ENCODE data around the gene MRAP2. TPM values are rescaled to one million over a fixed set of nuclear protein-coding genes. Genes with fewer than 3 reads are reported as not detected.
"Not testable (repeated sequence)": the region's sequence is repeated elsewhere in the genome, so short reads cannot be mapped to it uniquely, and the experiment has no call there.

MRAP2 gene
- total RNA-seq, 1 donor, result 5.8 TPM

DNA sequence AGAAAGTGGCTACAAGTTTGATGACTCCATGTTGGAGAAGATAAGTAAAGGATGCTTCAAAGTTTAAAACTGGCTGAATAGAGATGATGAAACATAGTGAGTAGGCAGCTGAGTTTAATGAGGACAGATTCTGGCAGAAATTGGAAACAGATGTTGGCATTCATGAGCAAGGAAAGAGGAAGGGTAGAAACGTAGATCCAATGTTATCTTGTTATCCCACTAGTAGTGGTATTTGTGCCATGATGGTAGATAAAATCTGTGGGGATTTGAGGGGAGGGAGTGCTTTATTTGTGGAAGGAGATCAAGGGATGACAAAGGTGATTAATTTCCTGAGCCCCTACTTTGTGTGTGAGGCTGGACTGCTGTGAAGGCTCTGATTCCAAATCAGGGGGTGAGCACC lies 69.5 kb downstream of the MRAP2 start:
- no peak overlapping the region for H3K4me3 ChIP-seq (ENCODE audit: low read depth, low read length)
- DNase-seq (ENCODE audit: low read depth), result peak; percentile 81
- TF ChIP-seq, protein P1, sequence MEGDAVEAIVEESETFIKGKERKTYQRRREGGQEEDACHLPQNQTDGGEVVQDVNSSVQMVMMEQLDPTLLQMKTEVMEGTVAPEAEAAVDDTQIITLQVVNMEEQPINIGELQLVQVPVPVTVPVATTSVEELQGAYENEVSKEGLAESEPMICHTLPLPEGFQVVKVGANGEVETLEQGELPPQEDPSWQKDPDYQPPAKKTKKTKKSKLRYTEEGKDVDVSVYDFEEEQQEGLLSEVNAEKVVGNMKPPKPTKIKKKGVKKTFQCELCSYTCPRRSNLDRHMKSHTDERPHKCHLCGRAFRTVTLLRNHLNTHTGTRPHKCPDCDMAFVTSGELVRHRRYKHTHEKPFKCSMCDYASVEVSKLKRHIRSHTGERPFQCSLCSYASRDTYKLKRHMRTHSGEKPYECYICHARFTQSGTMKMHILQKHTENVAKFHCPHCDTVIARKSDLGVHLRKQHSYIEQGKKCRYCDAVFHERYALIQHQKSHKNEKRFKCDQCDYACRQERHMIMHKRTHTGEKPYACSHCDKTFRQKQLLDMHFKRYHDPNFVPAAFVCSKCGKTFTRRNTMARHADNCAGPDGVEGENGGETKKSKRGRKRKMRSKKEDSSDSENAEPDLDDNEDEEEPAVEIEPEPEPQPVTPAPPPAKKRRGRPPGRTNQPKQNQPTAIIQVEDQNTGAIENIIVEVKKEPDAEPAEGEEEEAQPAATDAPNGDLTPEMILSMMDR (IDR thresholded peaks at IDR 0.05; ENCODE audit: insufficient read depth, low read length), result no peak

DNA sequence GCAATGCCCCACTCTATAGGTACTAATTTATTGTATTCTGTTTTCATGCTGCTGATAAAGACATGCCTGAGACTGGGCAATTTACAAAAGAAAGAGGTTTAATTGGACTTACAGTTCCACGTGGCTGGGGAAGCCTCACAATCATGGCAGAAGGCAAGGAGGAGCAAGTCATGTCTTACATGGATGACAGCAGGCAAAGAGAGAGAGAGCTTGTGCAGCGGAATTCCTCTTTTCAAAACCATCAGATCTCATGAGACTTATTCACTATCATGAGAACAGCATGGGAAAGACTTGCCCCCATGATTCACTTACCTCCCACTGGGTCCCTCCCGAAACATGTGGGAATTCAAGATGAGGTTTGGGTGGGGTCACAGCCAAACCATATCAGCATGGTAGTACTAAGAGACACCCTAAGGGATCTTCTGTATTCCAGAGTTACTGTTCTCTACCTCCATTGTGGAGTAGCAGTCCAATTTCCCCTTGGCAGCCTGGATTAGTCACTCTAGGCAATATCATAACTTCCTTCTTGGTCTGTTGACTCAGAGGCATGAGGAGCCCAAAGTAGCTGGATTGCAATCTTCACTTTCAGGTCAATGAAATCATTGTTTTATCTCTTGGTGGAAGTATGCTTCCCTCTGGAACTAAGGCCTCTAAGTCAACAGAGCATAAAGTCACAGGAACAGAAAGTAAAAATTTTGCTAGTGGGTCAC lies 71.8 kb downstream of the MRAP2 start:
- DNase-seq (ENCODE audit: low read depth), result peak; percentile 65

DNA sequence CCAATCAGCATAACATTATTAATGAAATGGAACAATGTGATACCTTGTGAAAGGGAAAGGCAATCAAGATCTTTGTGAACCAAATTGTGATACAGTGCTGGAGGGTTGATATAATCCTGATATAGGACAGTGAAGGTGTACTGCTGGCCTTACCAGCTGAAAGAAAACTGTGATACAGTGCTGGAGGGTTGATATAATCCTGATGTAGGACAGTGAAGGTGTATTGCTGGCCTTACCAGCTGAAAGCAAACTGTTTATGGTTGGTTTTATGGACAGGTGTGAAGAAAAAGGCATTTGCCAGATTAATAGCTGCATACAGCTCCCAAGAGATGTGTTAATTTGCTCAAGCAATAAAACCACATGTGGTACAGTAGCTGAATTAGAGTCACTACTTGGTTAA lies 73.9 kb downstream of the MRAP2 start:
- TF ChIP-seq, protein P1 (IDR thresholded peaks at IDR 0.05; ENCODE audit: insufficient read depth, low read length), result no peak
- no peak for DNase-seq (ENCODE audit: low read depth)
- no peak overlapping the region for H3K4me3 ChIP-seq (ENCODE audit: low read depth, low read length)

More for the DNA sequence above, 71.8 kb downstream of the MRAP2 start:
- not testable (repeated sequence) for H3K4me3 ChIP-seq (ENCODE audit: low read depth, low read length)

DNA sequence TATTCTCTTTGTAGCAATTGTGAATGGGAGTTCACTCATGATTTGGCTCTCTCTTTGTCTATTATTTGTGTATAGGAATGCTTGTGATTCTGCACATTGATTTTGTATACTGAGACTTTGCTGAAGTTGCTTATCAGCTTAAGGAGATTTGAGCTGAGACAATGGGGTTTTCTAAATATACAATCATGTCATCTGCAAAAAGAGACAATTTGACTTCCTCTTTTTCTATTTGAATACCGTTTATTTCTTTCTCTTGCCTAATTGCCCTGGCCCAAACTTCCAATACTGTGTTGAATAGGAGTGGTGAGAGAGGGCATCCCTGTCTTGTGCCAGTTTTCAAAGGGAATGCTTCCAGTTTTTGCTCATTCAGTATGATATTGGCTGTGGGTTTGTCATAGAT lies 77.8 kb downstream of the MRAP2 start:
- DNase-seq (ENCODE audit: low read depth), result not testable (repeated sequence)

DNA sequence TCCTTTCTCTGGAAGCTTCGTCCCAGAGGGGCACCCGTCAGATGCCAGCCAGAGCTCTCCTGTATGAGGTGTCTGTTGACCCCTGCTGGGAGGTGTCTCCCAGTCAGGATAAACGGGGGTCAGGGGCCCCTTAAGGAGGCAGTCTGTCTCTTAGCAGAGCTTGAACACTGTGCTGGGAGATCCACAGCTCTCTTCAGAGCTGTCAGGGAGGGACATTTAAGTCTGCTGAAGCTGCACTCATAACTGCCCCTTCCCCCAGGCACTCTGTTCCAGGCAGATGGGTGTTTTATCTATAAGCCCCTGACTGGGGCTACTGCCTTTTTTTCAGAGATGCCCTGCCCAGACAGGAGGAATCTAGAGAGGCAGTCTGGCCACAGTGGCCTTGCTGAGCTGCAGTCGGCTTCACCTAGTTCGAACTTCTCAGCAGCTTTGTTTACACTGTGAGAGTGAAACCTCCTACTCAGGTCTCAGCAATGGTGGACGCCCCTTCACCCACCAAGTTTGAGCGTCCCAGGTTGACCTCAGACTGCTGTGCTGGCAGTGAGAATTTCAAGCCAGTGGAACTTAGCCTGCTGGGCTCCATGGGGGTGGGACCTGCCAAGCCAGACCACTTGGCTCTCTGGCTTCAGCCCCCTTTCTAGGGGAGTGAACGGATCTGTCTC lies 81.5 kb downstream of the MRAP2 start:
- not testable (repeated sequence) for DNase-seq (ENCODE audit: low read depth)

More for the DNA sequence above, 77.8 kb downstream of the MRAP2 start:
- not testable (repeated sequence) for H3K4me3 ChIP-seq (ENCODE audit: low read depth, low read length)

DNA sequence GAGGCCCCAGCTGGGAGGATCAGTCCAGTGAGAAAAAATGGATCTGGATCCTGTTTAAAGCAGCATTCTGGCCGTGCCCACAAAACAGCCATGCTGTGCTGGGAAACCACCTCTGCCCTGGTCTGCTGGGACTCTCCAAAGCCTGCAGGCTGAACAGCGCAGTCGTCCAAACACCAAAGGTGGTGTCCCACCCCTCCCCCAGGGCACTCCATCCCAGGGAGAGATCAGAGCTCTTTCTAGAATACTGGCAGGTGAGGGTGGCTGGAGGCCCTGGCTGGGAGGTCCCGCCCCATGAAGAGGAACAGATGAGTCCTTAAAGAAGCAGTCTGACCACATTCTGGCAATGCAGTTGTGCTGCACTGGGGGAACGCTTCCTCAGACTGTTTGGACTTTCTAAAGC lies 84.6 kb downstream of the MRAP2 start:
- TF ChIP-seq, protein P1 (IDR thresholded peaks at IDR 0.05; ENCODE audit: insufficient read depth, low read length), result no peak
- DNase-seq (ENCODE audit: low read depth), result no peak
- no peak overlapping the region for H3K4me3 ChIP-seq (ENCODE audit: low read depth, low read length)

More for the DNA sequence above, 81.5 kb downstream of the MRAP2 start:
- not testable (repeated sequence) for H3K4me3 ChIP-seq (ENCODE audit: low read depth, low read length)

DNA sequence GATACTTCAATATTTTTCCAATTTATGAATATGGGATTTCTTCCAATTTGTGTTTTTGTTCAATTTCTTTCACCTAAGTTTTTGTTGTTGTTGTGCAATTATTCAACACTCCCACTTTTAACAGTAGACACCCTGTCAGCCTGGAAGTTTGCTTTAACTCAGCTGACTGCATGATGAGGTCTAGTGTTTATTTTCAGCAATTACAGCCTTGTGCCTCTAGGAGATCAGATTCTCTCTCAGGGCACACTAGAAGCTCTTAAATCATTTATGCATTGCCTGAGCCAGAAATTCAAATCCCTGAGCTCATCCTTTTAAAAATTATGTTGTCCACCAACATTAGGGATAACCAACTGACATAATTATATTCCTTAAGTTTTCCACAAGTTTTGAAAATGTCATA lies 85.7 kb downstream of the MRAP2 start:
- no peak for DNase-seq (ENCODE audit: low read depth)
- no peak overlapping the region for H3K4me3 ChIP-seq (ENCODE audit: low read depth, low read length)
- TF ChIP-seq, protein P1 (IDR thresholded peaks at IDR 0.05; ENCODE audit: insufficient read depth, low read length), result no peak

DNA sequence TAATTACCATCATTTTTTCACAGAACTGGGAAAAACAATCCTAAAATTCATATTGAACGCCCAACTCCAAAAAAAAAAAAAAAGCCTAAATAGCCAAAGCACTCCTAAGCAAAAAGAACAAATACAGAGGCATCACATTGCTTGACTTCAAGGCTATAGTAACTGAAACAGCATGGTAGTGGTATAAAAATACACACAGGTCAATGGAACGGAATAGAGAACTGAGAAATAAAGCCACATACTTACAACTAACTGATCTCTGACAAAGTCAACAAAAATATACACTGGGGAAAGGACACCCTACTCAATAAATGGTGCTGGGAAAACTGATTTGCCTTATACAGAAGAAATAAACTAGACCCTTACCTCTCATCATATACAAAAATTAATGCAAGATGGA lies 89.6 kb downstream of the MRAP2 start:
- TF ChIP-seq, protein P1 (IDR thresholded peaks at IDR 0.05; ENCODE audit: insufficient read depth, low read length), result no peak
- H3K4me3 ChIP-seq (ENCODE audit: low read depth, low read length), result no peak overlapping the region
- DNase-seq (ENCODE audit: low read depth), result no peak

DNA sequence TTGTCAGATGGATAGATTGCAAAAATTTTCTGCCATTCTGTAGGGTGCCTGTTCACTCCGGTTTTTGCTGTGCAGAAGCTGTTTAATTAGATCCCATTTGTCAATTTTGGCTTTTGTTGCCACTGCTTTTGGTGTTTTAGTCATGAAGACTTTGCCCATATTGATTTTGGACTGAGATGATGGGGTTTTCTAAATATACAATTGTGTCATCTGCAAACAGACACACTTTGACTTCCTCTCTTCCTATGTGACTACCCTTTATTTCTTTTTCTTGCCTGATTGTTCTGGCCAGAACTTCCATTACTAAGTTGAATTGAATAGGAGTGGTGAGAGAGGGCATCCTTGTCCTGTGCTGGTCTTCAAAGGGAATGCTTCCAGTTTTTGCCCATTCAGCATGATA lies 96.0 kb downstream of the MRAP2 start:
- not testable (repeated sequence) for H3K4me3 ChIP-seq (ENCODE audit: low read depth, low read length)

DNA sequence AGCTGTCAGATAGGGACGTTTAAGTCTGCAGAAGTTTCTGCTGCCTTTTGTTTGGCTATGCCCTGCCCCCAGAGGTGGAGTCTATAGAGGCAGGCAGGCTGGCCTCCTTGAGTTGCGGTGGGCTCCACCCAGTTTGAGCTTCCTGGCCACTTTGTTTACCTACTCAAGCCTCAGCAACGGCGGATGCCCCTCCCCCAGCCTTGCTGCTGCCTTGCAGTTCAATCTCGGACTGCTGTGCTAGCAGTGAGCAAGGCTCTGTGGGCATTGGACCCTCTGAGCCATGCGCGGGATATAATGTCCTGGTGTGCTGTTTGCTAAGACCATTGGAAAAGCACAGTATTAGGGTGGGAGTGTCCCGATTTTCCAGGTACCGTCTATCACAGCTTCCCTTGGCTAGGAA lies 99.8 kb downstream of the MRAP2 start:
- not testable (repeated sequence) for DNase-seq (ENCODE audit: low read depth); H3K4me3 ChIP-seq (ENCODE audit: low read depth, low read length)

More for the DNA sequence above, 96.0 kb downstream of the MRAP2 start:
- not testable (repeated sequence) for DNase-seq (ENCODE audit: low read depth)

Data from fibroblast of the aortic adventitia (primary cell).